B cell (primary cell): Measurements from ENCODE around the gene EEF1E1. TPM values are rescaled to one million over a fixed set of nuclear protein-coding genes. Genes with fewer than 3 reads are reported as not detected.

Source experiments
- ATAC-seq: fragments of 200-7000 bp; cut with Tn5 transposase; one replicate; pipeline ENCODE4 v1.10.0; 2021; ENCODE audit warnings: low read depth, mild to moderate bottlenecking, moderate number of reproducible peaks, moderate library complexity
- CTCF ChIA-PET: fragments of 350-600 bp; sonication (Branson Sonifier 250); formaldehyde crosslinking; loops from one replicate; lab custom pipeline; 2021; ENCODE audit warnings: antibody characterized with exemption, inconsistent platforms; lab: Charles Lee
- POLR2A ChIA-PET: fragments of 350-600 bp; sonication (Branson Sonifier 250); formaldehyde crosslinking; loops from one replicate; lab custom pipeline; 2021; ENCODE audit warnings: antibody characterized with exemption; lab: Charles Lee
- DNase-seq: peaks from one replicate; pipeline ENCODE4 v3.0.0; 2013
- H2AFZ ChIP-seq: 2 replicates; pipeline ENCODE4 v1.6.1; 2012; ENCODE audit warnings: mild to moderate bottlenecking, low read depth, low read length; ENCODE audit not compliant: insufficient read depth, poor library complexity, severe bottlenecking
- H3K27ac ChIP-seq, 2 donors: 1 replicate in 1 of 2; 2 replicates in 1 of 2; pipeline ENCODE4 v1.5.1; 2012 to 2013; ENCODE audit warnings: low read length in 2 of 2, mild to moderate bottlenecking in 2 of 2, moderate library complexity in 1 of 2
- H3K27me3 ChIP-seq, 4 experiments: fragments of 200-600 bp in 1 of 4; sonication (generic) in 1 of 4; replicated peaks in 1 of 4; 1 replicate in 2 of 4; 2 replicates in 2 of 4; pipeline versions ENCODE4 v1.6.1 to v1.7.0; 2013 to 2016; ENCODE audit warnings: low read length in 3 of 4, mild to moderate bottlenecking in 2 of 4, mixed read lengths in 1 of 4, moderate library complexity in 1 of 4; ENCODE audit not compliant: insufficient read depth in 4 of 4, control insufficient read depth in 3 of 4; ENCODE audit errors: control extremely low read depth in 1 of 4
- H3K36me3 ChIP-seq, 2 experiments: replicated peaks in 1 of 2; 1 replicate in 1 of 2; 2 replicates in 1 of 2; pipeline versions ENCODE4 v1.6.1 to v1.7.1; 2013; ENCODE audit warnings: low read length in 1 of 2; ENCODE audit not compliant: insufficient read depth in 2 of 2, control insufficient read depth in 1 of 2; ENCODE audit errors: control extremely low read depth in 1 of 2, extremely low read depth in 1 of 2
- H3K4me1 ChIP-seq, 2 donors: fragments of 200-600 bp in 1 of 2; sonication (generic) in 1 of 2; 1 replicate in 1 of 2; 2 replicates in 1 of 2; pipeline versions ENCODE4 v1.5.1 to v1.6.1; 2013 to 2017; ENCODE audit warnings: low read length in 2 of 2; ENCODE audit not compliant: control insufficient read depth in 2 of 2, insufficient read depth in 2 of 2
- H3K4me2 ChIP-seq: replicated peaks from 2 replicates; pipeline ENCODE3; 2012; ENCODE audit warnings: mild to moderate bottlenecking, low read depth, low read length; ENCODE audit not compliant: poor library complexity, severe bottlenecking
- H3K4me3 ChIP-seq, 5 experiments: fragments of 200-600 bp in 1 of 5; sonication (generic) in 1 of 5; 1 replicate in 3 of 5; 2 replicates in 2 of 5; pipeline versions ENCODE4 v1.5.1 to v1.7.0; 2011 to 2016; ENCODE audit warnings: low read length in 4 of 5, mild to moderate bottlenecking in 4 of 5, low read depth in 2 of 5, control low read depth in 1 of 5, moderate library complexity in 1 of 5; ENCODE audit not compliant: insufficient read depth in 1 of 5; ENCODE audit errors: control extremely low read depth in 1 of 5, extremely low read depth in 1 of 5
- H3K79me2 ChIP-seq: fragments of 200-600 bp; sonication (generic); one replicate; pipeline ENCODE4 v1.6.0; 2016; ENCODE audit warnings: low read length; ENCODE audit not compliant: control insufficient read depth, insufficient read depth
- H3K9ac ChIP-seq: fragments of 200-600 bp; sonication (generic); 2 replicates; pipeline ENCODE4 v1.6.1; 2017; ENCODE audit warnings: mild to moderate bottlenecking, low read length, moderate library complexity
- H3K9me3 ChIP-seq, 3 donors: one replicate each; pipeline versions ENCODE4 v1.6.1 to v1.7.1; 2013; ENCODE audit warnings: low read length in 2 of 3; ENCODE audit not compliant: control insufficient read depth in 2 of 3, insufficient read depth in 1 of 3; ENCODE audit errors: control extremely low read depth in 1 of 3
- H4K20me1 ChIP-seq: 2 replicates; pipeline ENCODE4 v1.6.0; 2012; ENCODE audit warnings: mild to moderate bottlenecking, low read length; ENCODE audit not compliant: insufficient read depth, control insufficient read depth, poor library complexity, severe bottlenecking
- H3K27ac Mint-ChIP-seq: one replicate; pipeline ENCODE4 v1.8.0; 2021; ENCODE audit warnings: mixed read lengths
- H3K27me3 Mint-ChIP-seq: one replicate; pipeline ENCODE4 v1.8.0; 2021; ENCODE audit warnings: mixed read lengths
- H3K4me1 Mint-ChIP-seq: one replicate; pipeline ENCODE4 v1.8.0; 2021; ENCODE audit warnings: mixed read lengths
- H3K4me3 Mint-ChIP-seq: one replicate; pipeline ENCODE4 v1.8.0; 2021; ENCODE audit warnings: mixed read lengths
- H3K9me3 Mint-ChIP-seq: one replicate; pipeline ENCODE4 v1.8.0; 2022; ENCODE audit warnings: mixed read lengths; ENCODE audit not compliant: insufficient read depth
- EZH2 ChIP-seq: IDR thresholded peaks from 2 replicates; pipeline ENCODE4 v1.6.1; 2012; ENCODE audit warnings: borderline replicate concordance, low read depth, mild to moderate bottlenecking, moderate library complexity, low read length; ENCODE audit not compliant: insufficient read depth, poor library complexity, severe bottlenecking
- WGBS: methylation state at CpG from one replicate; pipeline ENCODE4 v1.1.5; 2013; ENCODE audit warnings: missing lambda C conversion rate; ENCODE audit not compliant: insufficient coverage; 5-methylcytosine and 5-hydroxymethylcytosine counted together
- intact Hi-C: fragments of 100-400 bp; cut with micrococcal nuclease; formaldehyde crosslinking; loops from one replicate; pipeline ENCODE4 v1.10.0; 2022
- polyA minus RNA-seq: library from RNA; depleted of rRNA, polyadenylated mRNA; stranded (reverse); fragments of >200 nt; gene quantifications from 2 replicates; pipeline ENCODE4 v1.2.3, GENCODE V29; 2012
- polyA plus RNA-seq: library from polyadenylated mRNA; depleted of rRNA; stranded (reverse); fragments of >200 nt; gene quantifications from 2 replicates; pipeline ENCODE4 v1.2.3, GENCODE V29; 2012
- total RNA-seq, 2 donors: library from RNA; stranded (reverse); fragments of 120-200 nt in 1 of 2; gene quantifications; 1 replicate in 1 of 2; 2 replicates in 1 of 2; pipeline versions ENCODE4 v1.2.3 to v1.2.4, GENCODE V29; 2013 to 2022
- TF ChIP-seq, protein P1 (sequence below): fragments of 200-600 bp; IDR thresholded peaks from one replicate; pipeline ENCODE4 v1.8.0; 2022; ENCODE audit warnings: antibody characterized with exemption, mild to moderate bottlenecking

EEF1E1 gene
- total RNA-seq: 20.1 and 23.1 TPM in 2 replicates
- total RNA-seq (2013): 31.5 TPM
- 17.6 and 20.1 TPM in 2 replicates for polyA plus RNA-seq
- 7.1 and 7.7 TPM in 2 replicates for polyA minus RNA-seq

GRCh38 chr6:8102122-8102958, at the start of gene EEF1E1:
EEF1E1 (minus strand) TSS chr6:8102548; CDS start chr6:8102521, 27 bp downstream.
- H3K27me3 ChIP-seq: peaks cover 0 to 6% (median 2%) of the 10 kb centered on the region in 4 experiments
- peak within 1 kb of the TSS; percentile 81 for H3K4me2 ChIP-seq
- Mint-ChIP-seq H3K4me1 (peaks cover 21% of the 10 kb centered on the region), H3K27me3 (peaks cover 22% of the 10 kb centered on the region), H3K9me3 (no peaks in the 10 kb centered on the region), H3K4me3 (peak within 1 kb of the TSS; percentile 96), H3K27ac (peak within 1 kb of the TSS; percentile 97)
- TF ChIP-seq, protein P1, sequence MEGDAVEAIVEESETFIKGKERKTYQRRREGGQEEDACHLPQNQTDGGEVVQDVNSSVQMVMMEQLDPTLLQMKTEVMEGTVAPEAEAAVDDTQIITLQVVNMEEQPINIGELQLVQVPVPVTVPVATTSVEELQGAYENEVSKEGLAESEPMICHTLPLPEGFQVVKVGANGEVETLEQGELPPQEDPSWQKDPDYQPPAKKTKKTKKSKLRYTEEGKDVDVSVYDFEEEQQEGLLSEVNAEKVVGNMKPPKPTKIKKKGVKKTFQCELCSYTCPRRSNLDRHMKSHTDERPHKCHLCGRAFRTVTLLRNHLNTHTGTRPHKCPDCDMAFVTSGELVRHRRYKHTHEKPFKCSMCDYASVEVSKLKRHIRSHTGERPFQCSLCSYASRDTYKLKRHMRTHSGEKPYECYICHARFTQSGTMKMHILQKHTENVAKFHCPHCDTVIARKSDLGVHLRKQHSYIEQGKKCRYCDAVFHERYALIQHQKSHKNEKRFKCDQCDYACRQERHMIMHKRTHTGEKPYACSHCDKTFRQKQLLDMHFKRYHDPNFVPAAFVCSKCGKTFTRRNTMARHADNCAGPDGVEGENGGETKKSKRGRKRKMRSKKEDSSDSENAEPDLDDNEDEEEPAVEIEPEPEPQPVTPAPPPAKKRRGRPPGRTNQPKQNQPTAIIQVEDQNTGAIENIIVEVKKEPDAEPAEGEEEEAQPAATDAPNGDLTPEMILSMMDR: no peak
- no peak for TF ChIP-seq EZH2
- intact Hi-C loops: loop anchor here (1.0 to 10.0 kb wide), 5 partner anchors 38 to 790 kb away; partner anchors contain the start of genes BLOC1S5, CAGE1, RIOK1 and SLC35B3
- H3K79me2 ChIP-seq: peaks cover 36% of the 10 kb centered on the region
- peaks cover 12% of the 10 kb centered on the region in 2 donors for H3K4me1 ChIP-seq
- peak within 1 kb of the TSS; percentile 83 for H3K9ac ChIP-seq
- ATAC-seq (peak; percentile 98), DNase-seq (peak; percentile 95)
- H3K36me3 ChIP-seq: peaks cover 0 to under 1% of the 10 kb centered on the region in 2 experiments
- peak within 1 kb of the TSS; percentile 94 for H2AFZ ChIP-seq
- no peaks in the 10 kb centered on the region for H3K9me3 ChIP-seq
- H3K27ac ChIP-seq: peak within 1 kb of the TSS; percentile 50 to 76
- H3K4me3 ChIP-seq: peak within 1 kb of the TSS; percentile 61 to 89 (median 86)
- WGBS: 1% methylated on average over 43 of the region's 43 CpGs
- ChIA-PET POLR2A (interaction anchor here (0.5 to 1.2 kb wide), 2 partner anchors 34 to 38 kb away, joined by 3 to 7 read pairs; partner anchors contain the start of gene BLOC1S5), CTCF (interaction anchor here (1.1 to 2.0 kb wide), 4 partner anchors 8 to 380 kb away, joined by 3 to 8 read pairs (median 4); partner anchors contain the start of gene BLOC1S5)
- H4K20me1 ChIP-seq: no peaks in the 10 kb centered on the region

GRCh38 chr6:8149350-8149749, 47.0 kb upstream of the EEF1E1 start:
- no peak overlapping the region for H2AFZ ChIP-seq
- H3K4me1 ChIP-seq: no peaks in the 10 kb centered on the region
- intact Hi-C loops: no loop called here
- peaks cover 0 to 4% (median 0%) of the 10 kb centered on the region in 3 donors for H3K9me3 ChIP-seq
- H3K36me3 ChIP-seq: no peaks in the 10 kb centered on the region
- ChIA-PET CTCF (no interaction called here), POLR2A (no interaction called here)
- no peaks in the 10 kb centered on the region for H4K20me1 ChIP-seq
- no peak overlapping the region for H3K27ac Mint-ChIP-seq
- no peaks in the 10 kb centered on the region for H3K9me3 Mint-ChIP-seq
- no peak overlapping the region for H3K9ac ChIP-seq
- H3K79me2 ChIP-seq: no peaks in the 10 kb centered on the region
- WGBS: no CpG with 5 or more reads among the region's 1 CpG
- no peak for TF ChIP-seq EZH2
- TF ChIP-seq, protein P1: no peak
- H3K4me3 ChIP-seq: no peak overlapping the region
- H3K27me3 ChIP-seq: no peaks in the 10 kb centered on the region
- no peak for DNase-seq
- peaks cover 23% of the 10 kb centered on the region for H3K27me3 Mint-ChIP-seq
- no peak overlapping the region for H3K4me2 ChIP-seq
- no peak overlapping the region for H3K4me3 Mint-ChIP-seq
- no peak for ATAC-seq
- no peaks in the 10 kb centered on the region for H3K4me1 Mint-ChIP-seq
- H3K27ac ChIP-seq: no peak overlapping the region
